Liver (tissue), 9 donors: Measurements from ENCODE around the gene PHLPP1. TPM values are rescaled to one million over a fixed set of nuclear protein-coding genes. Genes with fewer than 3 reads are reported as not detected.

Source experiments
- DNase-seq: peaks from one replicate; pipeline ENCODE4 v3.0.0-alpha.2; 2017; ENCODE audit warnings: low spot score
- H3K27ac ChIP-seq, 2 donors: one replicate each; pipeline ENCODE4 v1.7.0; 2013; ENCODE audit warnings: inconsistent platforms in 2 of 2, low read length in 2 of 2, control low read depth in 1 of 2, low read depth in 1 of 2, mild to moderate bottlenecking in 1 of 2
- H3K27me3 ChIP-seq, 4 donors: one replicate each; pipeline versions ENCODE4 v1.6.1 to v1.7.0; 2013; ENCODE audit warnings: low read length in 3 of 4, inconsistent platforms in 1 of 4, mild to moderate bottlenecking in 1 of 4, moderate library complexity in 1 of 4; ENCODE audit not compliant: control insufficient read depth in 4 of 4, insufficient read depth in 4 of 4
- H3K36me3 ChIP-seq, 4 donors: one replicate each; pipeline versions ENCODE4 v1.6.1 to v1.7.0; 2013; ENCODE audit warnings: low read length in 3 of 4, mild to moderate bottlenecking in 3 of 4, low read depth in 1 of 4, moderate library complexity in 1 of 4; ENCODE audit not compliant: control insufficient read depth in 4 of 4, insufficient read depth in 3 of 4
- H3K4me1 ChIP-seq, 4 donors: one replicate each; pipeline versions ENCODE4 v1.6.1 to v1.7.0; 2013; ENCODE audit warnings: low read length in 3 of 4, mild to moderate bottlenecking in 3 of 4, moderate library complexity in 1 of 4; ENCODE audit not compliant: control insufficient read depth in 4 of 4, insufficient read depth in 4 of 4
- H3K4me3 ChIP-seq, 3 donors: one replicate each; pipeline versions ENCODE4 v1.6.1 to v1.7.0; 2013; ENCODE audit warnings: low read length in 3 of 3, control low read depth in 1 of 3, low read depth in 1 of 3, mild to moderate bottlenecking in 1 of 3
- H3K9ac ChIP-seq, 2 donors: one replicate each; pipeline ENCODE4 v1.7.0; 2013; ENCODE audit warnings: low read length in 2 of 2, mild to moderate bottlenecking in 2 of 2, moderate library complexity in 2 of 2, control low read depth in 1 of 2, low read depth in 1 of 2
- H3K9me3 ChIP-seq, 4 donors: one replicate each; pipeline versions ENCODE4 v1.6.1 to v1.7.0; 2013; ENCODE audit warnings: low read length in 3 of 4; ENCODE audit not compliant: control insufficient read depth in 4 of 4
- ATF3 ChIP-seq: IDR thresholded peaks from 2 replicates; pipeline ENCODE4 v1.6.1; 2016; ENCODE audit warnings: antibody characterized with exemption
- CTCF ChIP-seq: fragments of 150-350 bp; IDR thresholded peaks from 2 replicates; pipeline ENCODE4 v1.5.1; 2017; ENCODE audit warnings: improper control_type of control experiment, low read depth, low read length; ENCODE audit not compliant: missing input control
- EGR1 ChIP-seq, 2 donors: IDR thresholded peaks; 2 replicates each; pipeline ENCODE4 v1.6.1; 2016 to 2018; ENCODE audit warnings: antibody characterized with exemption in 2 of 2, low read depth in 2 of 2
- FOXA1 ChIP-seq: IDR thresholded peaks from 2 replicates; pipeline ENCODE4 v1.6.1; 2016; ENCODE audit warnings: antibody characterized with exemption
- FOXA2 ChIP-seq: IDR thresholded peaks from 2 replicates; pipeline ENCODE4 v1.6.1; 2016; ENCODE audit warnings: antibody characterized with exemption
- GABPA ChIP-seq, 2 donors: IDR thresholded peaks in 1 of 2; conservative IDR thresholded peaks in 1 of 2; 2 replicates each; pipeline ENCODE4 v1.6.1; 2016; ENCODE audit warnings: antibody characterized with exemption in 2 of 2, mild to moderate bottlenecking in 1 of 2, moderate library complexity in 1 of 2
- HNF4A ChIP-seq, 2 donors: conservative IDR thresholded peaks; 2 replicates each; pipeline ENCODE4 v1.6.1; 2016; ENCODE audit warnings: antibody characterized with exemption in 2 of 2, mild to moderate bottlenecking in 2 of 2
- HNF4G ChIP-seq: IDR thresholded peaks from 2 replicates; pipeline ENCODE4 v1.6.1; 2016; ENCODE audit warnings: antibody characterized with exemption
- JUND ChIP-seq, 2 donors: IDR thresholded peaks; 2 replicates each; pipeline ENCODE4 v1.6.1; 2016; ENCODE audit warnings: antibody characterized with exemption in 2 of 2
- MAX ChIP-seq: IDR thresholded peaks from 2 replicates; pipeline ENCODE4 v1.6.1; 2016; ENCODE audit warnings: antibody characterized with exemption
- NR2F2 ChIP-seq: IDR thresholded peaks from 2 replicates; pipeline ENCODE4 v1.6.1; 2016; ENCODE audit warnings: antibody characterized with exemption
- RAD21 ChIP-seq, 2 donors: IDR thresholded peaks; 2 replicates each; pipeline ENCODE4 v1.6.1; 2016; ENCODE audit warnings: antibody characterized with exemption in 2 of 2, mild to moderate bottlenecking in 2 of 2
- REST ChIP-seq: IDR thresholded peaks from 2 replicates; pipeline ENCODE4 v1.6.1; 2016; ENCODE audit warnings: antibody characterized with exemption, mild to moderate bottlenecking
- RXRA ChIP-seq, 2 donors: IDR thresholded peaks; 2 replicates each; pipeline ENCODE4 v1.6.1; 2017 to 2018; ENCODE audit warnings: antibody characterized with exemption in 2 of 2, mild to moderate bottlenecking in 1 of 2
- SP1 ChIP-seq: IDR thresholded peaks from 2 replicates; pipeline ENCODE4 v1.6.1; 2018; ENCODE audit warnings: antibody characterized with exemption, mild to moderate bottlenecking
- TAF1 ChIP-seq: conservative IDR thresholded peaks from 2 replicates; pipeline ENCODE4 v1.6.1; 2016; ENCODE audit warnings: antibody characterized with exemption, mild to moderate bottlenecking
- YY1 ChIP-seq: IDR thresholded peaks from 2 replicates; pipeline ENCODE4 v1.6.1; 2016; ENCODE audit warnings: antibody characterized with exemption, mild to moderate bottlenecking
- ZBTB33 ChIP-seq: IDR thresholded peaks from 2 replicates; pipeline ENCODE4 v1.6.1; 2016; ENCODE audit warnings: antibody characterized with exemption
- WGBS: extraction: QIAGEN DNeasy Blood & Tissue Kit; methylation state at CpG from one replicate; pipeline ENCODE4 v1.1.7; 2013; 5-methylcytosine and 5-hydroxymethylcytosine counted together
- polyA plus RNA-seq, 2 donors: library from polyadenylated mRNA; stranded (reverse) in 1 of 2; unstranded in 1 of 2; fragments of 200-250 nt in 1 of 2; fragments of >200 nt in 1 of 2; fragmentation: Nextera tagmentation in 1 of 2; extraction: Ambion mirVana in 1 of 2; gene quantifications; one replicate each; pipeline versions ENCODE4 v1.2.1 to v1.2.3, GENCODE V29; 2013 to 2015
- total RNA-seq, 2 donors: library from RNA; depleted of rRNA; stranded (reverse); fragments of >200 nt; gene quantifications; one replicate each; pipeline ENCODE4 v1.2.3, GENCODE V29; 2014
- donor health status: healthy.
- donor health status: healthy.
- donor health status: healthy.
- donor health status: healthy.
- donor health status: healthy.

Gene PHLPP1
- total and polyA plus RNA-seq, 4 donors = 4.2 to 14.5 (median 8.6) TPM

- Histone ChIP-seq H3K9ac (no peak overlapping the region), H3K27me3 (no peaks in the 10 kb centered on the region), H3K27ac (no peak overlapping the region), H3K4me3 (no peak overlapping the region), H3K4me1 (peaks cover 0 to 21% (median 4%) of the 10 kb centered on the region in 4 donors), H3K36me3 (no peaks in the 10 kb centered on the region), H3K9me3 (no peaks in the 10 kb centered on the region)
- TF ChIP-seq RXRA (IDR thresholded peaks at IDR 0.05) (no peak), FOXA2 (no peak), SP1 (no peak), GABPA (IDR thresholded peaks at IDR 0.05 in 1 of 2, conservative IDR thresholded peaks at IDR 0.05 in 1 of 2) (no peak), CTCF (no peak), ATF3 (no peak)
- 90% methylated on average over 17 of the region's 17 CpGs for WGBS
- no peak for DNase-seq
Observed at GRCh38 chr18:62713651-62714247, 1.6 kb upstream of the PHLPP1 start.

GRCh38 chr18:62714671-62715435 lies 488 bp upstream of the PHLPP1 start:
- 1% methylated on average over 50 of the region's 50 CpGs for WGBS
- Histone ChIP-seq H3K9me3 (no peaks in the 10 kb centered on the region), H3K36me3 (no peaks in the 10 kb centered on the region), H3K27ac (peak overlapping the region; percentile 92 to 97), H3K9ac (peak overlapping the region; percentile 2 to 35), H3K27me3 (no peaks in the 10 kb centered on the region), H3K4me3 (peak overlapping the region in 1 of 3 donors; percentile 100), H3K4me1 (peaks cover 2 to 31% (median 7%) of the 10 kb centered on the region in 4 donors)
- DNase-seq = peak; percentile 98
- TF ChIP-seq FOXA1 (peak; percentile 91), REST (peak; percentile 76), FOXA2 (peak; percentile 84), JUND (IDR thresholded peaks at IDR 0.05) (peak; percentile 50 to 87), HNF4G (no peak), GABPA (IDR thresholded peaks at IDR 0.05 in 1 of 2, conservative IDR thresholded peaks at IDR 0.05 in 1 of 2) (peak in 1 of 2 donors; percentile 37), ZBTB33 (peak; percentile 92), MAX (peak; percentile 83), EGR1 (IDR thresholded peaks at IDR 0.05; ENCODE audit: low read depth in 2 of 2) (no peak), ATF3 (peak; percentile 77), NR2F2 (peak; percentile 65), HNF4A (conservative IDR thresholded peaks at IDR 0.05) (peak; percentile 39 to 63), RAD21 (IDR thresholded peaks at IDR 0.05) (peak; percentile 90 to 98), SP1 (peak; percentile 88), RXRA (IDR thresholded peaks at IDR 0.05) (peak; percentile 83 to 95), YY1 (peak; percentile 94), CTCF (peak; percentile 82), TAF1 (no peak)
